Measurements from ENCODE around the gene SGSM2.

SGSM2 gene

DNA sequence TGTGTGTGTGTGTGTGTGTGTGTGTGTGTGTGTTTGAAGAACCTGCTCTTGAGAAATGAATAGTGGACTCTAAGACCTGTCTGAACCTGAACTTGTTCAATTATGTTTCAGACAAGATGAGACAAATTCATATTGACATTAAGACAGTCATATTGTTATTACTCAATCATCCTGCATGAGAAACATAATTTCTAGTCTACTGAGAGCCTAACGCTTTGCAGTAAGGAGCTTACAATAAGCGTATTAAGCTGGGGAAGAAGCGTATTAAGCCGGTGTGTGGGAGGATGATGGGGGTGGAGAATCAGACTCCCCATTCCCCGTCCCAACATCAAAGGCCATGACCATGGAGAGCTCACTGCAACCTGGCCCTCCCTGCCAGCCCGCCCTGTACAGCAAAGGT, 86.0 kb downstream of the SGSM2 start:
- TF ChIP-seq POLR2A (IDR thresholded peaks at IDR 0.05; ENCODE audit: low read depth, low read length) = no peak
- no peak for TF ChIP-seq POU2F2 (IDR thresholded peaks at IDR 0.05; ENCODE audit: low read depth, low read length)
- no peak for TF ChIP-seq SPI1 (IDR thresholded peaks at IDR 0.05; ENCODE audit: low read depth, low read length)
- TF ChIP-seq POLR2AphosphoS5 (IDR thresholded peaks at IDR 0.05; ENCODE audit: low read depth, low read length) = no peak
- no peak for TF ChIP-seq TAF1 (IDR thresholded peaks at IDR 0.05; ENCODE audit: low read depth, low read length)
- no peak for TF ChIP-seq PAX5 (IDR thresholded peaks at IDR 0.05; ENCODE audit: insufficient read depth, low read length, severe bottlenecking)
- DNase-seq (ENCODE audit: insufficient read length, low spot score) (no peak), FAIRE-seq (no peak)

DNA sequence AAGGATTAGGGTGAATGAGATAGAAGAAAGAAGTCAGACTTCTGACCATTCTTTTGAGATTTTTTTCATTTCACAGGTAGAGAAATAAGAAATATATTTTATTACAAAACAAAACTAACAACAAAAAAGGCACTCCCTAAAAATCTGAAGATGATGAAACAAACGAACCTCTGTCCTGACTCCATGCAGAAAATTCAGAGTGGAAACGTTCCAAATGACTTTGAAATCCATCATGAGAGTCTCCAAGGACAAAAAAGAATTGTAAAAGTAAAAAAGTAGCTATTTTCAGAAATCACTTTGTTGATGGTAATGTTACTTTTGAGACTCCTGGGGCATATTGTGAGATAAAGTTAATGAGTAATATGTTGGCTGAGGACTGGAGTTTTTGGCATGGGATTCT, 89.9 kb downstream of the SGSM2 start:
- no peak for TF ChIP-seq POU2F2 (IDR thresholded peaks at IDR 0.05; ENCODE audit: low read depth, low read length)
- no peak for TF ChIP-seq POLR2A (IDR thresholded peaks at IDR 0.05; ENCODE audit: low read depth, low read length)
- TF ChIP-seq TAF1 (IDR thresholded peaks at IDR 0.05; ENCODE audit: low read depth, low read length) = no peak
- no peak for TF ChIP-seq SPI1 (IDR thresholded peaks at IDR 0.05; ENCODE audit: low read depth, low read length)
- TF ChIP-seq PAX5 (IDR thresholded peaks at IDR 0.05; ENCODE audit: insufficient read depth, low read length, severe bottlenecking) = no peak
- TF ChIP-seq POLR2AphosphoS5 (IDR thresholded peaks at IDR 0.05; ENCODE audit: low read depth, low read length) = no peak
- FAIRE-seq (no peak), DNase-seq (ENCODE audit: insufficient read length, low spot score) (no peak)

DNA sequence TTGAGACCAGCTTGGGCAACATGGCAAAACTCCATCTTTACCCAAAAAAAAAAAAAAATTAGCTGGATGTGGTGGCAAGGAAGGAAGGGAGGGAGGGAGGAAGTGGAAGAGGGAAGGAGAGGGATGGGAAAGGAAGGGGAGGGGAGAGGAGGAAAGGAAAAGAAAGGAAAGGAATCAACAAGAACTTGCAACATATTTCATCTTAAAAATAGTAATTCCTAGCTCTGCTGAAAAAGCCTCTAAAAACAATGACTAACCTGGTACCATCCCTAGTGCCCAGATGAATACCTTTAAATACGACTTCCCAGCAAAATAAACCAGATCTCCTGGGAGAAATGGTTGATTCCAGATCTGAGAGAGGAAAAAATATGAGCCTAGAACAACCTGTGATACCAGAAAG, 90.6 kb downstream of the SGSM2 start:
- FAIRE-seq = no peak
- DNase-seq (ENCODE audit: insufficient read length, low spot score) = no peak
- TF ChIP-seq POLR2A (IDR thresholded peaks at IDR 0.05; ENCODE audit: low read depth, low read length) = no peak
- TF ChIP-seq PAX5 (IDR thresholded peaks at IDR 0.05; ENCODE audit: insufficient read depth, low read length, severe bottlenecking) = no peak
- TF ChIP-seq POU2F2 (IDR thresholded peaks at IDR 0.05; ENCODE audit: low read depth, low read length) = no peak
- TF ChIP-seq TAF1 (IDR thresholded peaks at IDR 0.05; ENCODE audit: low read depth, low read length) = no peak
- no peak for TF ChIP-seq POLR2AphosphoS5 (IDR thresholded peaks at IDR 0.05; ENCODE audit: low read depth, low read length)
- TF ChIP-seq SPI1 (IDR thresholded peaks at IDR 0.05; ENCODE audit: low read depth, low read length) = no peak

All from GM12891 (cell line).